K562 (cell line): Measurements from ENCODE around the gene CABP4. TPM values are rescaled to one million over a fixed set of nuclear protein-coding genes. Genes with fewer than 3 reads are reported as not detected.

Experiments
- DMBX1 ChIP-seq: fragments of 250-450 bp; sonication (Bioruptor Pico); IDR thresholded peaks from 2 replicates; pipeline ENCODE4 v1.8.0; 2022; ENCODE audit warnings: inconsistent platforms, mild to moderate bottlenecking, moderate library complexity, borderline replicate concordance
- FOXK2 ChIP-seq, 2 experiments: fragments of 450-650 bp; IDR thresholded peaks in 1 of 2; conservative IDR thresholded peaks in 1 of 2; 2 replicates each; pipeline ENCODE4 v1.6.1; 2016; ENCODE audit warnings: low read depth in 2 of 2, mild to moderate bottlenecking in 1 of 2
- FUS ChIP-seq: fragments of 200-400 bp; formaldehyde crosslinking; optimal IDR thresholded peaks from 2 replicates; pipeline ENCODE3; 2017; ENCODE audit warnings: low read depth, low read length
- NKRF ChIP-seq: fragments of 450-650 bp; IDR thresholded peaks from 2 replicates; pipeline ENCODE4 v1.6.1; 2016; ENCODE audit warnings: borderline replicate concordance
- PTBP1 ChIP-seq: fragments of 200-400 bp; formaldehyde crosslinking; IDR thresholded peaks from 2 replicates; pipeline ENCODE4 v1.6.1; 2017; ENCODE audit warnings: low read depth, low read length
- RFX7 ChIP-seq: fragments of 250-450 bp; sonication (Bioruptor Pico); IDR thresholded peaks from 2 replicates; pipeline ENCODE4 v1.5.1; 2021; ENCODE audit warnings: mild to moderate bottlenecking
- STAT5B ChIP-seq: fragments of 250-450 bp; sonication (Bioruptor Pico); IDR thresholded peaks from 2 replicates; pipeline ENCODE4 v1.8.0; 2021; ENCODE audit warnings: mild to moderate bottlenecking, inconsistent platforms
- ZC3H4 ChIP-seq: sonication (generic); formaldehyde crosslinking; IDR thresholded peaks from 2 replicates; pipeline ENCODE4 v1.9.0; 2021; ENCODE audit warnings: missing genetic modification reagents, borderline replicate concordance
- ZNF3 ChIP-seq: fragments of 250-450 bp; sonication (Bioruptor Pico); IDR thresholded peaks from 2 replicates; pipeline ENCODE4 v1.5.0; 2021; ENCODE audit warnings: mild to moderate bottlenecking, moderate library complexity
- ZNF518B ChIP-seq: fragments of 250-450 bp; sonication (Bioruptor Pico); IDR thresholded peaks from 2 replicates; pipeline ENCODE4 v1.5.0; 2021; ENCODE audit warnings: mild to moderate bottlenecking, moderate library complexity
- ZNF668 ChIP-seq: fragments of 250-450 bp; sonication (Bioruptor Pico); IDR thresholded peaks from 2 replicates; pipeline ENCODE4 v1.8.0; 2022; ENCODE audit warnings: mild to moderate bottlenecking, inconsistent platforms
- polyA plus RNA-seq, 8 experiments: library from polyadenylated mRNA; depleted of rRNA in 4 of 8; stranded (reverse) in 5 of 8; unstranded in 3 of 8; fragments of >200 nt; fragmentation: Nextera tagmentation in 2 of 8; fragmentation: Illumina TruSeq in 1 of 8; extraction: Ambion mirVana in 2 of 8; extraction: Trizol in 1 of 8; gene quantifications; 2 replicates each; pipeline versions ENCODE4 v1.2.1 to v1.2.3, GENCODE V29; 2011 to 2014; ENCODE audit warnings: inconsistent platforms in 1 of 8, missing spikeins in 1 of 8
- total RNA-seq, 7 experiments: library from RNA; depleted of rRNA in 6 of 7; stranded (reverse); fragments of >200 nt in 6 of 7; fragmentation: Illumina TruSeq in 2 of 7; extraction: Trizol in 2 of 7; gene quantifications; 2 replicates each; pipeline versions ENCODE4 v1.2.1 to v1.2.3, GENCODE V29; 2011 to 2021; ENCODE audit warnings: low replicate concordance in 1 of 7
- TF ChIP-seq, protein P1 (sequence below), 2 experiments: fragments of 450-650 bp in 1 of 2; IDR thresholded peaks; 2 replicates each; pipeline ENCODE4 v1.6.1; 2011 to 2017; ENCODE audit warnings: low read depth in 2 of 2, antibody characterized with exemption in 1 of 2, borderline replicate concordance in 1 of 2, low read length in 1 of 2, mild to moderate bottlenecking in 1 of 2, mixed read lengths in 1 of 2; ENCODE audit not compliant: control insufficient read depth in 1 of 2
- TF ChIP-seq, protein P2 (sequence below): fragments of 450-650 bp; conservative IDR thresholded peaks from 2 replicates; pipeline ENCODE4 v1.6.1; 2016; ENCODE audit warnings: missing genetic modification characterization, low read depth, mild to moderate bottlenecking, control low read depth, missing compliant biosample characterization
- TF ChIP-seq, protein P3 (sequence below): fragments of 450-650 bp; IDR thresholded peaks from 2 replicates; pipeline ENCODE4 v1.6.1; 2017; ENCODE audit warnings: mild to moderate bottlenecking, moderate library complexity

Gene CABP4
- total and polyA plus RNA-seq, 9 of the 15 experiments (the other 6 are each of a cell fraction or from before 2014, with no cell fraction given) = 0.11 TPM; not detected in 8

DNA sequence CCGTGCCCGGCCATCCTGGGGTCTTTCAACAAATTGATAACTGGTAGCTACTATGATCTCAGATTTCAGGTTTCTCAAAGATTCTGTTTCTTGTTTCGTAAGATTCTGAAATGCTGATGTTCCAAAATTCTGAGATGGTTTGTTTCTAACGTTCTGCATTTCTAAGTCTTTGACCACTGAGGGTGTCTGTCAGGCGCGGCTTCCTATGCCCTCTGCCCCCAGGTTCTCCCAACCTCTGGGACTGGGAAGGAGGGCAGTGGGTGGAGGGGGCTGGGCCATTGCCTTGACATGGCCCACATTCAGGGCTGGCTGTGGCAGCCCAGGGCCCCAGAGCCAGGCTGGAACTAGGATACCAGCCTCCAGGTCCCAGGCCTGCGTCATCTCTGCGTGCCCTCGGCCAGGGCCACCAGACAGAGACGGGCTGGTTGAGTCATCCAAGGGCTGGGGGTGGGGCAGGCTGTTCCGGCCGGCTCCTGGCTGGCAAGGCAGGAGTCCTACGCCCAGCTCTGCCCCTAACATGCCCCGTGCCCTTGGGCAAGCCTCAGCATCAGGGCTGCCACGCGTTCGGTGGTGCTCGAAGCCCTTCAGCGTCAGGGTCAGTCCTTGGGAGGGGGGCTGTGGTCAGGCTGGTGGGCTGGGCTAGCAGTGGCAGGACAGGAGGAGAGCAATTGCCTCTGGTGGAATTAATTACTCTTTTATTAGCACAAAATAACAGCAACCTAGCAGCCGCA, 8.7 kb downstream of the CABP4 start (continued):
- TF ChIP-seq NKRF = no peak
- TF ChIP-seq RFX7 (CRISPR knock-in tag) = no peak
- no peak for TF ChIP-seq ZNF3
- TF ChIP-seq, protein P1, sequence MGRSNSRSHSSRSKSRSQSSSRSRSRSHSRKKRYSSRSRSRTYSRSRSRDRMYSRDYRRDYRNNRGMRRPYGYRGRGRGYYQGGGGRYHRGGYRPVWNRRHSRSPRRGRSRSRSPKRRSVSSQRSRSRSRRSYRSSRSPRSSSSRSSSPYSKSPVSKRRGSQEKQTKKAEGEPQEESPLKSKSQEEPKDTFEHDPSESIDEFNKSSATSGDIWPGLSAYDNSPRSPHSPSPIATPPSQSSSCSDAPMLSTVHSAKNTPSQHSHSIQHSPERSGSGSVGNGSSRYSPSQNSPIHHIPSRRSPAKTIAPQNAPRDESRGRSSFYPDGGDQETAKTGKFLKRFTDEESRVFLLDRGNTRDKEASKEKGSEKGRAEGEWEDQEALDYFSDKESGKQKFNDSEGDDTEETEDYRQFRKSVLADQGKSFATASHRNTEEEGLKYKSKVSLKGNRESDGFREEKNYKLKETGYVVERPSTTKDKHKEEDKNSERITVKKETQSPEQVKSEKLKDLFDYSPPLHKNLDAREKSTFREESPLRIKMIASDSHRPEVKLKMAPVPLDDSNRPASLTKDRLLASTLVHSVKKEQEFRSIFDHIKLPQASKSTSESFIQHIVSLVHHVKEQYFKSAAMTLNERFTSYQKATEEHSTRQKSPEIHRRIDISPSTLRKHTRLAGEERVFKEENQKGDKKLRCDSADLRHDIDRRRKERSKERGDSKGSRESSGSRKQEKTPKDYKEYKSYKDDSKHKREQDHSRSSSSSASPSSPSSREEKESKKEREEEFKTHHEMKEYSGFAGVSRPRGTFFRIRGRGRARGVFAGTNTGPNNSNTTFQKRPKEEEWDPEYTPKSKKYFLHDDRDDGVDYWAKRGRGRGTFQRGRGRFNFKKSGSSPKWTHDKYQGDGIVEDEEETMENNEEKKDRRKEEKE (IDR thresholded peaks at IDR 0.05; ENCODE audit: borderline replicate concordance in 1 of 2, control insufficient read depth in 1 of 2, low read depth in 2 of 2, low read length in 1 of 2) = no peak
- TF ChIP-seq ZC3H4 (CRISPR knock-in tag) = no peak
- no peak for TF ChIP-seq STAT5B (CRISPR knock-in tag)
- no peak for TF ChIP-seq ZNF668 (CRISPR knock-in tag)
- TF ChIP-seq, protein P2, sequence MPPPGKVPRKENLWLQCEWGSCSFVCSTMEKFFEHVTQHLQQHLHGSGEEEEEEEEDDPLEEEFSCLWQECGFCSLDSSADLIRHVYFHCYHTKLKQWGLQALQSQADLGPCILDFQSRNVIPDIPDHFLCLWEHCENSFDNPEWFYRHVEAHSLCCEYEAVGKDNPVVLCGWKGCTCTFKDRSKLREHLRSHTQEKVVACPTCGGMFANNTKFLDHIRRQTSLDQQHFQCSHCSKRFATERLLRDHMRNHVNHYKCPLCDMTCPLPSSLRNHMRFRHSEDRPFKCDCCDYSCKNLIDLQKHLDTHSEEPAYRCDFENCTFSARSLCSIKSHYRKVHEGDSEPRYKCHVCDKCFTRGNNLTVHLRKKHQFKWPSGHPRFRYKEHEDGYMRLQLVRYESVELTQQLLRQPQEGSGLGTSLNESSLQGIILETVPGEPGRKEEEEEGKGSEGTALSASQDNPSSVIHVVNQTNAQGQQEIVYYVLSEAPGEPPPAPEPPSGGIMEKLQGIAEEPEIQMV (tag) = no peak
- 0 out of 4 replicates have a peak, but pooled peaks of 1 of the 2 experiments have one; percentile 9 for TF ChIP-seq FOXK2 (conservative IDR thresholded peaks at IDR 0.05 in 1 of 2, IDR thresholded peaks at IDR 0.05 in 1 of 2; ENCODE audit: low read depth in 2 of 2)
- TF ChIP-seq DMBX1 (CRISPR knock-in tag) = peak; percentile 59
- TF ChIP-seq, protein P3, sequence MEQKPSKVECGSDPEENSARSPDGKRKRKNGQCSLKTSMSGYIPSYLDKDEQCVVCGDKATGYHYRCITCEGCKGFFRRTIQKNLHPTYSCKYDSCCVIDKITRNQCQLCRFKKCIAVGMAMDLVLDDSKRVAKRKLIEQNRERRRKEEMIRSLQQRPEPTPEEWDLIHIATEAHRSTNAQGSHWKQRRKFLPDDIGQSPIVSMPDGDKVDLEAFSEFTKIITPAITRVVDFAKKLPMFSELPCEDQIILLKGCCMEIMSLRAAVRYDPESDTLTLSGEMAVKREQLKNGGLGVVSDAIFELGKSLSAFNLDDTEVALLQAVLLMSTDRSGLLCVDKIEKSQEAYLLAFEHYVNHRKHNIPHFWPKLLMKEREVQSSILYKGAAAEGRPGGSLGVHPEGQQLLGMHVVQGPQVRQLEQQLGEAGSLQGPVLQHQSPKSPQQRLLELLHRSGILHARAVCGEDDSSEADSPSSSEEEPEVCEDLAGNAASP = no peak
- TF ChIP-seq PTBP1 = no peak
- no peak for TF ChIP-seq ZNF518B (CRISPR knock-in tag)
- no peak for TF ChIP-seq FUS
